Measurements from ENCODE around the gene ZNF512B.

ZNF512B gene

DNA sequence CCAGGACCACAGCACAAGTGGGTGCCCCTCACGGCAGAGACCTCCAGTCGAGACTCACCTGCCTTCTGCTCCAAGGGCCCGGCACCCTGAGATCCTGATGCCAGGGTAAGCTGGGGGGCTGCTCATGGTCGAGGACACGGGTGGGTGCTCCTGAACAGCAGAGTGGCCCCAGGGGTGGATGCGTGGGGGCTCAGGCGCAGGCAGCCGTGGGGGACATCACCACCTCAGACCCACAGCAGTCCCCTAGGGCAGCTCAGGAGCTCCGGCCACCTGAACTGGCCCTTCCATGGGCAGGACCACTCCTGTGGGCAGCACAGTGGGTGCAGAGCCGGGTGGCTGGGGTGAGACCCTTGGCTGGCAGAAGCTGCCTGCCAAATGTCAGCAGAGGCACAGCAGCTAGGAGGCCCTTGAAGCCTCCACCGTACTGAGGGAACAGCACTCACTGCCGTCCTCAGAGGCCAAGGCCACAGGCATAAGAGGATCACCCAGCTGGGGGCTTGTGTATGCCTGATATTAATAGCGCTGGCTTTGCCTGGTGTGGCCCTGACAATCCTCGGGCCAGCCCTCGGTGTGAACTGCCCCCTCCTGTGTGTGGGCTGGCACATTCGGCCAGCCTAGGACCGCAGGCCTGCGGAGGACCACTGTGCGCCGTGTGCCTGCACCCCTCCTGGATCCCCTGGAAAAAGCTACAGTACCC, 18.9 kb downstream of the ZNF512B start:
- TF ChIP-seq, protein P1, sequence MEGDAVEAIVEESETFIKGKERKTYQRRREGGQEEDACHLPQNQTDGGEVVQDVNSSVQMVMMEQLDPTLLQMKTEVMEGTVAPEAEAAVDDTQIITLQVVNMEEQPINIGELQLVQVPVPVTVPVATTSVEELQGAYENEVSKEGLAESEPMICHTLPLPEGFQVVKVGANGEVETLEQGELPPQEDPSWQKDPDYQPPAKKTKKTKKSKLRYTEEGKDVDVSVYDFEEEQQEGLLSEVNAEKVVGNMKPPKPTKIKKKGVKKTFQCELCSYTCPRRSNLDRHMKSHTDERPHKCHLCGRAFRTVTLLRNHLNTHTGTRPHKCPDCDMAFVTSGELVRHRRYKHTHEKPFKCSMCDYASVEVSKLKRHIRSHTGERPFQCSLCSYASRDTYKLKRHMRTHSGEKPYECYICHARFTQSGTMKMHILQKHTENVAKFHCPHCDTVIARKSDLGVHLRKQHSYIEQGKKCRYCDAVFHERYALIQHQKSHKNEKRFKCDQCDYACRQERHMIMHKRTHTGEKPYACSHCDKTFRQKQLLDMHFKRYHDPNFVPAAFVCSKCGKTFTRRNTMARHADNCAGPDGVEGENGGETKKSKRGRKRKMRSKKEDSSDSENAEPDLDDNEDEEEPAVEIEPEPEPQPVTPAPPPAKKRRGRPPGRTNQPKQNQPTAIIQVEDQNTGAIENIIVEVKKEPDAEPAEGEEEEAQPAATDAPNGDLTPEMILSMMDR (IDR thresholded peaks at IDR 0.05) = no peak

DNA sequence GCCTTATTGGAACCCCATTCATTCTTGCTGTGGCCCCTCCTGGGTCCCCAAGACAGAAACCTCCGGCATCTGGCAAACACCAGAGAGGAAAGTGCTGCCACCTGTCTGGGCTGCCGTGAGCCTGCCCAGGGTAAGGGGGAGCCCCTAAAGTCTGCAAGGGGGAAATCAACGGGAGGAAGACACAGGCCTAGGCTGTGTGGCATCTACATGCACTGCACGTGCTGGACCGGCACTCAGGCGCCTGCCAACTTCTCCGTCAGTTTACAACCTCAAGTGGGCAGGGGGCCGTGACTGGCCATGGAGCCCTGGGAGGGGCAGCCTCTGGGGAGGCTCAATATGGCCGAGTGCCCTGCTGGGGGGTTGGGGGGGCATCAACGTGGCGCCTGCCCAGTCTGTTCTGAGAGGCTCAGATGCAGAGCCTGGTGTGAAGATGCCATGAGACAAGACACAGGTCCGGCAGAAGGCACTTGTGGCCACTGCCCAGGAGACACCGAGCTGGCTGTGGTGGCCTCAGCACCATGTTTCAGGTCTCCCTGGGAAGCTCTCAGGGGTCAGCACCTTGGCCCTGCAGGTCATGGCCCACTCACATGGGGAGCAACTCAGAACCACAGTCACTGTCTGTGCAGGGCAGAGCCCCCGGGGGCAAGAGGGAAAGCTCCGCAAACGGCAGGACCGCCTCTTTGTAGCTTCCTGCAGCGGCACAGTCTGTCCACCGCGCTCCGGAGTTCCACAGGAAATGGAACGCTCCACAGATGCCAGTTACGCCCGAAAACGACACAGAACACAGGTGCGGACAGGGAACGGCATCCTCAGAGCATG, 21.9 kb downstream of the ZNF512B start:
- TF ChIP-seq, protein P1 (IDR thresholded peaks at IDR 0.05) = no peak

DNA sequence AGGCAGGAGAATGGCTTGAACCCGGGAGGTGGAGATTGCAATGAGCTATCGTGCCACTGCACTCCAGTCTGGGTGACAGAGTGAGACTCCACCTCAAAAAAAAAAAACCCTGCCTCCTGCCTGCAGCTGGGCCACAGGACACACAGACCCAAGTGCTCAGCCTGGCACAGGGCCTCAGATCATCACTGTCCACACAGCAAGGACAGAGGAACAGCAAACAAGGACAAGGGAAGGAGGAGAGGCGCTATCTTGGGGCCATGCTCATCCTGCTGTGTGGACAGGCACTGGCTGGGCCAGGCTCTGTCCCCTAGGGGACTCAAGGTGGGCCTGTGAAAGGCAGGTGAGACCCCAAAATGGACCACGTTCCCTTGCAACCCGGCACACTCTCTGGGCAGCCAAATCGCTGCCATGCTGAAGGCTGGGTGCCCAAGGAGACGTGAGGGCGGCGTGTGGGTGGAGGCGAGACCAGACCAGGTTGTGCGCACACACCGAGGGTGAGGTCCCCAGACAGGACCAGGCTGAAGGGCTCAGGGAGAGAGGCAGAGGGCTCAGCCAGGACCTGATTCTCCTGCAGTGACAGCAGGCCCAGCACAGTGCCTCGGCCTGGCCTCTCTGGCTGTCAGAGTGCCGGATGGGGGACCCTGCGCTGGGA, 22.6 kb downstream of the ZNF512B start:
- TF ChIP-seq, protein P1 (IDR thresholded peaks at IDR 0.05) = no peak

DNA sequence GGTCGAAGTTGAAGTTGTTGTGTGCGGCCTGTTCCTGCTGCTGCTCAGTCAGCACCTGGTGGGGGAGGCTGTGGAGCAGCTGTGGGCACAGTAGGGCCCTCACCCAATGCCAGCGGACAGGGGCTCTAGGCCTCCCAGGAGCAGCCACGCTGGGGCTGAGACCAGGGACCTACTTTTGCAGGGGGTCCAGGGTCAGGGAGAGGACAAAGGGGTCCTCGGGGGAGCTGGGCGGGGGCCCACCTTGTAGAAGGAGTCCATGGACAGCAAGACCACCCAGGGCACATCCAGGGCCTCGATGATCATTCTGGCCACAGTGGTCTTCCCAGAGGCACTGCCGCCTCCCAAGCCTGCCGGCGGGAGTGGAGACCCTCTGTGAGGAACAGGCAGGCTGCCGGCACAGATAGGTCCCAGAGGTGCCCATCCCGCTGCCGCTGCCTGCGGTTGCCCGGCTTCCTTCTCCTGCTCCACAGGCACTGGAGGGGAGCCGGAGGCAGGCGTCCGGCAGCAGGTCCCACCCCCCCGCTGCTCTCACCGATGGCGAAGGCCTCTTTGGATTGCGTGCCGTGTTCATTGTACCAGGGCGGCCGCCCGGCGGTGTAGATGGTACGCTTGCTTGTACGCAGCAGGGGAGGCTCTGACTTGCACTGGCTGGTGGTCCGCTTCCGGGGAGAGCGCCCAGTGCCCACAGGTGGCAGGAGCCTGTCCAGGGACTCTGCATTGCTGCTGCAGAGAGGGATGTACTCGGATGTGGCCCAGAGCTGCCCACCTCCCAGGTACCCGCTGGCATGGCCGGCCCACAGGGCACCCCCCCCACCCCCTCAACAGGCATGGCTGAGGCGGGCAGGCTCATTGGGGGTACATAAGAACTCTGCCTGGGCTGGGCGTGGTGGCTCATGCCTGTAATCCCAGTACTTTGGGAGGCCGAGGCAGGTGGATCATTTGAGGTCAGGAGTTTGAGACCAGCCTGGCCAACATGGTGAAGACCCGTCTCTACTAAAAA, 23.5 kb downstream of the ZNF512B start:
- TF ChIP-seq, protein P1 (IDR thresholded peaks at IDR 0.05) = no peak

DNA sequence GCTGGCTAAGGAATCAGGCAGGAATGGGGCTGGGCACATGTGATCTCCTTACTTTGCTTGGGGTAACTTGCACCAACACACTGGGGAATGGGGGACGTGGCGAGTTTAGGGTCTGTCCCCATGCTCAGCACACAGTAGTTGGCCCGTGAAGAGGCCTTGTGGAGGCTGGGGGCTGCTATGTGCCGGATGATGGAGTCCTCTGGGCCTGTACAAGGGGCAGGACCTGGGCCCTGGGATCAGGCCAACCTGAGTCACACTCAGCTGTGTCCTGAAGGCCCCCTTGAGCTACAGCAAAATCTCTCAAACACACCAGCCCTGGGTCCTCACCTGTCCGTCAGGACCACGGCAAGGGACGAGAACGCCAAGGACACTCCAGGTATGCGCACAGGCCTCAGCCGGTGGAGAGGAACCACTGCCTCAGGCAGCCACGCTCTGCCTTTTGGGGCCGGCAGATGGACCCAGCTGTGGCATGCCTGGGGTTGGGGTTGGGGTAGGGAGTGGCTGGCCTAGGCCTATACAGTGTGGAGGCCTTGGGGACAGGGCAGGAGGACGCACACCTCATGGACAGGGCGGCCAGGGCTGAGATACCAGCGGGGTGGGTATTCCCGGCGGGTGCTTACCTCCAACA, 24.6 kb downstream of the ZNF512B start:
- TF ChIP-seq, protein P1 (IDR thresholded peaks at IDR 0.05) = no peak

DNA sequence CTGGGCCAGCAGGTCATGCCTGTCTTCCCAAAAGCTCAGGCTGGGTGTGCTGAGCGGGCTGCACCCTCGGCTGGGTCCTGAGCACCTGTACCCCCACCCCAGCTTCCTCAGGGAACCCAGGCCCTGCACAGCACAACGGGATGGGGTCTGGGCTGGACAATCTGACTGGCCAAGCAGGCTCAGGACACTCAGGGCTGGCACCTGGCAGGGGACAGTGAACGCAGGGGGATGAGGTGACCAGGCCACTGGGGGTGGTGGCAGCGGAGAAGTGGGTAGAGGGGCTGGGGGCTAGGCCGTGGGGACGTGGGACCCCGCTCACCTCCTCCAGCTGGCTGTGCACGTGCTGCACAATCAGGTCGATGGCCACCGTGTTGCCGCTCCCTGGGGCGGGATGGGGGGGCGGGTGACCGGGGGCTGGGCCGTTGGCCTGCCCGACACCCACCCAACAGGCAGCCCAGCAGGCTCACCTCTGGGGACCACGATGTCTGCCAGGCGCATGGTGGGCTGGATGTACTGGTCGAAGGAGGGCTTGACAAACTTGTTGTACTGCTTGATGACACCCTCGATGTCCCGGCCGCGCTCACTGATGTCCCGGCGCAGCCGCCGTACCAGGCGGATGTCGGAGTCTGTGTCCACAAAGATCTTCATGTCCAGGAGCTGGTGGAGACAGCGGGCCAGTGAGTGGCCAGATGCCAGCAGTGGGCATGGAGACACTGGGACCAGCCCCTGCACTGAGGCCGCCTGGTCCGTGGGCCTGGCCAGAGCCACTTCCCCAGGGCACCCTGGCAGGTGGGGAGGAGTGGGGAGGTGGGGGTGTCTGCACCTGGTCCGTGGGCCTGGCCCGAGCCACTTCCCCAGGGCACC, 25.4 kb downstream of the ZNF512B start:
- TF ChIP-seq, protein P1 (IDR thresholded peaks at IDR 0.05) = no peak

Measured in LNCAP (cell line).